ENCODE results near the gene CPTP. TPM values are rescaled to one million over a fixed set of nuclear protein-coding genes. Genes with fewer than 3 reads are reported as not detected.

Gene CPTP
- total and polyA plus RNA-seq, 2 of the 13 experiments (the other 11 are each of a cell fraction or from before 2014, with no cell fraction given), result 5.5 to 9.3 TPM

GRCh38 chr1:1358433-1359271 lies 34.0 kb downstream of the CPTP start, which contains the start of gene MXRA8 (continued):
- TF ChIP-seq PBX3 (CRISPR knock-in tag; IDR thresholded peaks at IDR 0.05; ENCODE audit: borderline replicate concordance), result no peak
- TF ChIP-seq ZNF253 (CRISPR knock-in tag; IDR thresholded peaks at IDR 0.05; ENCODE audit: borderline replicate concordance), result no peak
- no peak for TF ChIP-seq ZNF766 (CRISPR knock-in tag; IDR thresholded peaks at IDR 0.05; ENCODE audit: borderline replicate concordance)
- TF ChIP-seq PCBP1 (IDR thresholded peaks at IDR 0.05; ENCODE audit: borderline replicate concordance, low read depth, low read length), result 0 out of 2 replicates have a peak, but pooled peaks have one; percentile 40
- TF ChIP-seq ZNF24 (IDR thresholded peaks at IDR 0.05), result no peak
- no peak; the same call in 1 of the 2 replicates for TF ChIP-seq HMG20B (CRISPR knock-in tag; conservative IDR thresholded peaks at IDR 0.05)
- TF ChIP-seq ZNF263 (CRISPR knock-in tag; IDR thresholded peaks at IDR 0.05), result 0 out of 2 replicates have a peak, but pooled peaks have one; percentile 20
- TF ChIP-seq ZNF44 (CRISPR knock-in tag; IDR thresholded peaks at IDR 0.05), result no peak
- peak; percentile 80 for TF ChIP-seq ZNF281 (CRISPR knock-in tag; IDR thresholded peaks at IDR 0.05; ENCODE audit: borderline replicate concordance)
- TF ChIP-seq ZNF256 (CRISPR knock-in tag; conservative IDR thresholded peaks at IDR 0.05), result no peak
- TF ChIP-seq ATF7-NPFF (CRISPR knock-in tag; IDR thresholded peaks at IDR 0.05; ENCODE audit: low read depth), result no peak
- TF ChIP-seq JUNB (CRISPR knock-in tag; IDR thresholded peaks at IDR 0.05; ENCODE audit: borderline replicate concordance), result no peak
- TF ChIP-seq NFRKB (IDR thresholded peaks at IDR 0.05), result no peak
- TF ChIP-seq MTERF4 (CRISPR knock-in tag; IDR thresholded peaks at IDR 0.05), result peak; percentile 56; the same call in 1 of the 2 replicates
- no peak for TF ChIP-seq MLLT10 (CRISPR knock-in tag; IDR thresholded peaks at IDR 0.05)
- no peak for TF ChIP-seq ZNF138 (CRISPR knock-in tag; IDR thresholded peaks at IDR 0.05; ENCODE audit: low read depth)
- TF ChIP-seq ZFY (CRISPR knock-in tag; IDR thresholded peaks at IDR 0.05), result peak; percentile 67
- 0 out of 2 replicates have a peak, but pooled peaks have one; percentile 56 for TF ChIP-seq HBP1 (CRISPR knock-in tag; IDR thresholded peaks at IDR 0.05; ENCODE audit: low read depth)
- peak; percentile 66 for TF ChIP-seq ZFP91 (CRISPR knock-in tag; IDR thresholded peaks at IDR 0.05; ENCODE audit: borderline replicate concordance)
- TF ChIP-seq SALL2 (CRISPR knock-in tag; IDR thresholded peaks at IDR 0.05), result no peak
- TF ChIP-seq ZNF20 (CRISPR knock-in tag; IDR thresholded peaks at IDR 0.05), result no peak
